IPS DF 6.9 (cell line): ENCODE data around the gene CSPG4.

Experiments used
- DNase-seq: peaks from one replicate; pipeline ENCODE4 v3.0.0-alpha.2; 2013; ENCODE audit warnings: low read depth, low spot score
- H3K27ac ChIP-seq: one replicate; pipeline ENCODE4 v1.5.1; 2013; ENCODE audit warnings: low read length, control low read depth
- H3K27me3 ChIP-seq: 2 replicates; pipeline ENCODE4 v1.6.1; 2013; ENCODE audit warnings: mild to moderate bottlenecking, low read length; ENCODE audit not compliant: control insufficient read depth, insufficient read depth
- H3K36me3 ChIP-seq: 2 replicates; pipeline ENCODE4 v1.6.1; 2013; ENCODE audit warnings: low read length; ENCODE audit not compliant: control insufficient read depth, insufficient read depth
- H3K4me1 ChIP-seq: 2 replicates; pipeline ENCODE4 v1.6.1; 2013; ENCODE audit warnings: low read length; ENCODE audit not compliant: control insufficient read depth, insufficient read depth
- H3K4me3 ChIP-seq: 2 replicates; pipeline ENCODE4 v1.5.1; 2013; ENCODE audit warnings: mild to moderate bottlenecking, low read length
- H3K9me3 ChIP-seq: 2 replicates; pipeline ENCODE4 v1.6.1; 2013; ENCODE audit warnings: low read length, inconsistent platforms; ENCODE audit not compliant: control insufficient read depth, insufficient read depth
- WGBS: extraction: QIAGEN DNeasy Blood & Tissue Kit; methylation state at CpG from one replicate; pipeline ENCODE4 v1.1.7; 2013; ENCODE audit warnings: mixed read lengths, missing lambda C conversion rate; ENCODE audit not compliant: insufficient read length, insufficient coverage; 5-methylcytosine and 5-hydroxymethylcytosine counted together

CSPG4 gene

GRCh38 chr15:75650908-75651809, 61.5 kb downstream of the CSPG4 start:
- no peaks in the 10 kb centered on the region for H3K9me3 ChIP-seq
- no peak for DNase-seq
- H3K4me1 ChIP-seq: peaks cover 9% of the 10 kb centered on the region
- no peaks in the 10 kb centered on the region; the same call in 1 of the 2 replicates for H3K27me3 ChIP-seq
- H3K4me3 ChIP-seq: no peak overlapping the region
- no CpG with 5 or more reads among the region's 9 CpGs for WGBS
- H3K27ac ChIP-seq: no peak overlapping the region
- H3K36me3 ChIP-seq: no peaks in the 10 kb centered on the region; the same call in 1 of the 2 replicates

- DNase-seq: no peak
- Histone ChIP-seq H3K4me3 (no peak overlapping the region), H3K27ac (no peak overlapping the region), H3K36me3 (no peaks in the 10 kb centered on the region; the same call in 1 of the 2 replicates), H3K27me3 (no peaks in the 10 kb centered on the region; the same call in 1 of the 2 replicates), H3K4me1 (peaks cover 9% of the 10 kb centered on the region), H3K9me3 (no peaks in the 10 kb centered on the region)
- no CpG with 5 or more reads among the region's 18 CpGs for WGBS
Measured at GRCh38 chr15:75649848-75650247, 62.8 kb downstream of the CSPG4 start.

GRCh38 chr15:75649045-75649761, 63.4 kb downstream of the CSPG4 start:
- Histone ChIP-seq H3K9me3 (no peaks in the 10 kb centered on the region), H3K4me1 (peaks cover 9% of the 10 kb centered on the region), H3K27ac (no peak overlapping the region), H3K27me3 (no peaks in the 10 kb centered on the region; the same call in 1 of the 2 replicates), H3K36me3 (no peaks in the 10 kb centered on the region; the same call in 1 of the 2 replicates), H3K4me3 (peak overlapping the region; percentile 69; the same call in 1 of the 2 replicates)
- no peak for DNase-seq
- no CpG with 5 or more reads among the region's 19 CpGs for WGBS

- Histone ChIP-seq H3K4me1 (peaks cover 9% of the 10 kb centered on the region), H3K4me3 (peak overlapping the region; percentile 69; the same call in 1 of the 2 replicates), H3K9me3 (no peaks in the 10 kb centered on the region), H3K27ac (no peak overlapping the region), H3K27me3 (no peaks in the 10 kb centered on the region; the same call in 1 of the 2 replicates), H3K36me3 (no peaks in the 10 kb centered on the region; the same call in 1 of the 2 replicates)
- no peak for DNase-seq
- no CpG with 5 or more reads among the region's 34 CpGs for WGBS
Measured at GRCh38 chr15:75648156-75649000, 64.3 kb downstream of the CSPG4 start.

- Histone ChIP-seq H3K27ac (no peak within 1 kb of the TSS), H3K4me1 (peaks cover 9% of the 10 kb centered on the region), H3K27me3 (no peaks in the 10 kb centered on the region; the same call in 1 of the 2 replicates), H3K36me3 (no peaks in the 10 kb centered on the region; the same call in 1 of the 2 replicates), H3K9me3 (no peaks in the 10 kb centered on the region), H3K4me3 (peak within 1 kb of the TSS; percentile 69)
- peak; percentile 64 for DNase-seq
- no CpG with 5 or more reads among the region's 76 CpGs for WGBS
Measured at GRCh38 chr15:75647370-75648155, 65.1 kb downstream of the CSPG4 start, which contains the start of gene SNX33. Gene SNX33, plus strand, starts transcription at chr15:75647912. Its CDS starts 1,191 bp downstream, at chr15:75649103.

- Histone ChIP-seq H3K9me3 (no peaks in the 10 kb centered on the region), H3K4me1 (peaks cover 9% of the 10 kb centered on the region), H3K27me3 (no peaks in the 10 kb centered on the region; the same call in 1 of the 2 replicates), H3K4me3 (peak overlapping the region; percentile 69), H3K27ac (no peak overlapping the region), H3K36me3 (no peaks in the 10 kb centered on the region; the same call in 1 of the 2 replicates)
- no peak for DNase-seq
- no CpG with 5 or more reads among the region's 26 CpGs for WGBS
Measured at GRCh38 chr15:75646944-75647364, 65.7 kb downstream of the CSPG4 start.

GRCh38 chr15:75646112-75646943, 66.3 kb downstream of the CSPG4 start:
- no peaks in the 10 kb centered on the region for H3K9me3 ChIP-seq
- DNase-seq: no peak
- H3K4me1 ChIP-seq: peaks cover 8% of the 10 kb centered on the region
- no peaks in the 10 kb centered on the region; the same call in 1 of the 2 replicates for H3K36me3 ChIP-seq
- H3K27ac ChIP-seq: no peak overlapping the region
- H3K27me3 ChIP-seq: no peaks in the 10 kb centered on the region; the same call in 1 of the 2 replicates
- peak overlapping the region; percentile 69; the same call in 1 of the 2 replicates for H3K4me3 ChIP-seq
- no CpG with 5 or more reads among the region's 5 CpGs for WGBS

- no peak for DNase-seq
- Histone ChIP-seq H3K9me3 (no peaks in the 10 kb centered on the region), H3K36me3 (no peaks in the 10 kb centered on the region), H3K4me1 (peaks cover 6% of the 10 kb centered on the region), H3K27ac (no peak overlapping the region), H3K4me3 (no peak overlapping the region), H3K27me3 (no peaks in the 10 kb centered on the region; the same call in 1 of the 2 replicates)
- no CpG with 5 or more reads among the region's 2 CpGs for WGBS
Measured at GRCh38 chr15:75644376-75644775, 68.3 kb downstream of the CSPG4 start.
